ENCODE results near the gene TIGD2. TPM values are rescaled to one million over a fixed set of nuclear protein-coding genes. Genes with fewer than 3 reads are reported as not detected.
A peak's percentile ranks its signal among the peaks of the same experiment; 100 is the strongest.

TIGD2 gene
- polyA plus RNA-seq (ENCODE audit: insufficient read length in 4 of 4) = 10 to 100 TPM; 11.2 to 13.1 (median 11.8) TPM

GRCh38 chr4:89110986-89111832, at the start of gene TIGD2:
TSS of gene TIGD2 (plus strand) at chr4:89111533. CDS start at chr4:89112975, 1,442 bp downstream.
- peak; percentile 71 to 83 (median 82) for DNase-seq (ENCODE audit: low read depth in 4 of 4, low spot score in 3 of 4)

DNA sequence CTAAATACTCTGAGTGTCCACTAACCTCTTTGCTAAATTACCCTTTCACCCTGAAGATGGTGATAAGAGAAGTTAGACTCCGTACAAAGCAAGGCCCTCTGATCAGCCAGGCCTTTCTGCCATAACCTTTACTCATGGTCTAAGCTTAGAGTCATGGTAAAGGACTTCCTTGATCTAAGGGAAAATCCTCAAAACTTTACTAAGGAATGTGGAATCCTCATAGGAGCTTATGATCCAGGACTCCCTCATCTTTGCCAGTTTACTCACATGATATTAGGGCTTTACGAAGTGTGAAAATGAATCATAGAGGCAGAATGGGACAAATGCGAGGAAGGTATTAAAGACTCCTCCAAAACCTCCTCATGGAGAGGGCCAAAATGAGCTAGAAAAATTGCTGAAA, 46.5 kb upstream of the TIGD2 start:
- no peak for DNase-seq (ENCODE audit: low read depth in 4 of 4, low spot score in 3 of 4)

DNA sequence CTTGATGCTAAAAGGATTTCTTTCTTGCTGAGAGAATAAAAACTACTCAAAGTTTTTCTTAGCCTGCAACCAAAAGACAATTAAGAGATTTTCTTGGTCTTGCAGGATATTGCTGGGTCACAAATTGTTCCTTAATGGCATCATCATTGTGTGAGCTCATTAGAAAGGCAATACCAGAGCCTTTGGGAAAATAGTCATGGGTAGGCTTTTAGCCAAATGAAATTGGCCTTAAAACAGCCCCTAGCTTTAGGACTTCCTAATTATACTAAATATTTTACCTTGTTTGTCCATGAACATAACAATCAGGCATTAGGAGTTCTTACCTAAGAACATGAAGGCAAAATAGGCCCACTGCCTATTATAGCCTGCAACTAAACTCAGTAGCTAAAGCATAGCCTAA, 43.9 kb upstream of the TIGD2 start:
- DNase-seq (ENCODE audit: low read depth in 4 of 4, low spot score in 3 of 4) = no peak

GRCh38 chr4:89069481-89069880, 41.9 kb upstream of the TIGD2 start:
- no peak for DNase-seq (ENCODE audit: low read depth in 4 of 4, low spot score in 3 of 4)

DNA sequence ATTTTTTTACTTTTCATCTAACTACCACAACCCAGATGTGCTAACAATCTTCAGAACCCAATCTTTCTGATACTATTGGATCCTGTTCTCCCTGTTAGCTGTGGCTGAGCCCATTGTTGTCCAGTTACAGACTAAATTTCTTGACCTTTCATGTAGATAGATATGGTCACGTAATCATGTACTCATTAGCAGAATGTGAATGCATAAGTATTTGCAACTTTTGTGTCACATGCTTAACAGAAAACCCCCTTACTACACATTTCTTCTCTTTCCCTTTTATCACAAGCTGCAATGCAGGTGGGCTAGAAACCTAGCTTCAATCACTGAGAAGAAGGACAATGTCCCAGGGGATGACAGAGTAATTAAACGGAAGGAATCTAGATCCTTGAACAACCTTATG, 41.3 kb upstream of the TIGD2 start:
- DNase-seq (ENCODE audit: low read depth in 4 of 4, low spot score in 3 of 4) = no peak

DNA sequence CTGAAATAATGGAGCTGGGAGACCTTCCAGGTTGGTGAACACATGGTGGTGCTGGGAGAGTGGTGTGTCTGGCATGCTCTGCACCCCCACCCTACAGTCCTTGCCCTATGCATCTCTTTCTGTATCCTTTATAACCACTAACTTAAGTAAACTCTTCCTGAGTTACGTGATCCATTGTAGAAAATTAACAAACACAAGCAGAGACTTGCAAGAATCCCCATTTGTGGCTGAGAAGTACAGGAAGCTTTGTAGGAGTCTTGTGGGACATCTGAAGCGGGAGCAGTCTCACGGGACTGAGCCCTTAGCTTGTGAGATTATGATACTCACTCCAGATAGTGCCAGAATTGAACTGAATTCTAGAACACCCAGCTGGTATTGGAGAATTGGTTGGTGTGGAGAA, 40.0 kb upstream of the TIGD2 start:
- DNase-seq (ENCODE audit: low read depth in 4 of 4, low spot score in 3 of 4) = no peak

- DNase-seq (ENCODE audit: low read depth in 4 of 4, low spot score in 3 of 4) = no peak
Measured at GRCh38 chr4:89072921-89073320, 38.4 kb upstream of the TIGD2 start.

- DNase-seq (ENCODE audit: low read depth in 4 of 4, low spot score in 3 of 4) = no peak
Measured at GRCh38 chr4:89077761-89078160, 33.6 kb upstream of the TIGD2 start.

- DNase-seq (ENCODE audit: low read depth in 4 of 4, low spot score in 3 of 4) = no peak
Measured at GRCh38 chr4:89078300-89078699, 33.0 kb upstream of the TIGD2 start.

DNA sequence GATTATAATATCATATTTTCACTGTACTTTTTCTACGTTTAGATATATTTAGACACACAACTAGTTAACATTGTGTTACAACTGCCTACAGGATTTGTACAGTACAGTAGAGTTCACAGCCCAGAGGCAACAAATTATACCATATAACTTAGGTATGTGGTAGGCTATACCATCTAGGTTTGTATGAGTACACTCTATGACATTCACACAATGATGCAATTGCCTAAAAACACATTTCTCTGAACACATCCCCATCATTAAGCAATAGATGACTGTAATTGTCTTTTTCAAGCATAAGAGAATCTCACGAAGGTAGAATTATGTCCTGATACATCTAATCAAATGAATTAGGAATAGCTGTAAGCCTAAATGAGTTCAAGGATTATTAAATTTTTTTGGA, 12.3 kb upstream of the TIGD2 start:
- no peak for DNase-seq (ENCODE audit: low read depth in 4 of 4, low spot score in 3 of 4)

DNA sequence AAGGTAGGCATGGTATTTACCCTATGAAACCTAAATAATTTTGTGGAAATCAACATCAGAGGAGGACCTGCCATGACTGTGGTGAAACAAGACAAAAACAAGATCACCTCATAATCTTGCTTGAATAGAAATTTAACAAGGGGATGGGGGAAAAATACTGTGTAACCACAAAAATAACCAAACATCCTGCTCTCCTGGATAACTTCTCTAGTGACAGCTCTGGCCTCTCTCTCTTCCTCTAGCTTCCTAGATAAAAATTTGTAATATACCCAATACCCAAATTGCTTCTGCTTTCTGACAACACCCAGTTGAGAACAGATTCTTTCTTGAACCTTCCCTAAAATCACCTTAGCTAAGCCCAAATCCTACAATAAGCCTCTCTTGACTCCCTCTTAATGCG, 11.9 kb upstream of the TIGD2 start:
- no peak for DNase-seq (ENCODE audit: low read depth in 4 of 4, low spot score in 3 of 4)

DNA sequence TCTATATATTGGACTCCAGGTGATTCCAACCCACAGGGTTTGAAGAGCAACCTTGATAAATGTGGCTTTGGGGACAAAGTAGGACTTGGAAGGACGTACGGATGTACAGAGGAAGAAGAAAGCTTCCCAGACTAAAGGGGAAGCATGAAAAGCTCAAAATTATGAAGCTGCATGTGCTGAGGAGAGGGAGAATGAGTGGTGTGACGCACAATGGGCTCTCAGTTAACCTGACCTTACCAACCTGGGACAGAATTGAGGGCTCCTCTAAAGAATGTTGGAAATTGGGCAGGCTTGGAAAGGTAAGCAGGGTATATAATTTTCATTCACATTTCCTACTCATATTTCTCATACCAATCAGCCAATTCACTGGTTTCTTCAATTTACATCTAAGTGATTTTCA, 10.5 kb upstream of the TIGD2 start:
- DNase-seq (ENCODE audit: low read depth in 4 of 4, low spot score in 3 of 4) = no peak

DNA sequence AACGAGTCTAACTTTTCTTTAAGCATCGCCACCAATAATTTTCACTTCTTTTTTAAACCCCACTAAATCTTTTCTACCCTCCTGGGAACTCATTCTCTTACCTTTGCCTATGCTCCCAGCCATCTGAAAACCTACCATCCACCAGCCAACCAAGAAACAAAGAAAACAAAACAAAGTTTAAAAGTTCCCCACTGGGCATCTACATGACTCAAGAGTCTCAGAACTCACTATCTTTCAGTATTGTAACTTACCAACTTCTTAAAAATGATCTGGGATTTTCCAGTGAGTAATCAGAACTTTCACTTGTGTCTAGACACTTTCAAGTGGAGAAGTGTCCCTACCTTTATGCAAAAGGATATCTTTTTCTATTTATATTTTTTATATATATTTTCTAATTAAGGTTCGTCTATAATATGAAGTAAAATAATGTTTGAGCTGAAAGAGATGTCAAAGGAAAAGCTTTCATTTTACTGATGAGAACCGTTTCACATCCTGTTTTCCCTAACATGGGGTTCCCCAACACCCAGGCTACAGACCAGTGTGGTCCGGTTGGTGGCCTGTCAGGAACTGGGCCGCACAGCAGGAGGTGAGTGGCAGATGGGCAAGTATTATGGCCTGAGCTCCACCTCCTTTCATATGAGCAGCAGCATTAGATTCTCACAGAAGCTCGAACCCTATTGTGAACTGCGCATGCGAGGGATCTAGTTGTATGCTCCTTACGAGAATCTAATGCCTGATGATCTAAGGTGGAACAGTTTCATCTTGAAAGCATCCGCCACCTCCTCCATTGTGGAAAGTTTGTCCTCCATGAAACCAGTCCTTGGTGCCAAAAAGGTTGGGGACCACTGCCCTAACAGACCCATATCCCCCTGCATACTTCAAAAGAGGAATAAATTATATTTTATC, 9.8 kb upstream of the TIGD2 start:
- DNase-seq (ENCODE audit: low read depth in 4 of 4, low spot score in 3 of 4) = no peak

DNA sequence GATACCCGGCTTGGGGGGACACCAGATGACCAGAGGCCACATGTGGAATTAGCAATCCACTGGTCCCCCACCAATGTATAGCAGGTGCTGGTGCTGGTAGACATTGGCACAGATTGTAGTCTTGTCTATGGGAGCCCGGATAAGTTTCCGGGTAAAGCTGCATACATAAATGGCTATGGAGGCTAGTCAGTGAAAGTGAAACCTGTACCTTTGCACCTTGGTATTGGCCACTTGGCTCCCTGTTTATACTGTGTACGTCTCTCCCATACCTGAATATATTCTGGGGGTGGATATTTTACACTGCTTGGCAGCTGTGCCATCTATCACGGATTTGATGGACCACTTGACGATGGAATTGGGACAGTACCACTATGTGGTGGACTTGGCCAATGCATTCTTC, 5.6 kb upstream of the TIGD2 start:
- DNase-seq (ENCODE audit: low read depth in 4 of 4, low spot score in 3 of 4) = no peak

- DNase-seq (ENCODE audit: low read depth in 4 of 4, low spot score in 3 of 4) = no peak
Measured at GRCh38 chr4:89108091-89108490, 3.2 kb upstream of the TIGD2 start.

DNA sequence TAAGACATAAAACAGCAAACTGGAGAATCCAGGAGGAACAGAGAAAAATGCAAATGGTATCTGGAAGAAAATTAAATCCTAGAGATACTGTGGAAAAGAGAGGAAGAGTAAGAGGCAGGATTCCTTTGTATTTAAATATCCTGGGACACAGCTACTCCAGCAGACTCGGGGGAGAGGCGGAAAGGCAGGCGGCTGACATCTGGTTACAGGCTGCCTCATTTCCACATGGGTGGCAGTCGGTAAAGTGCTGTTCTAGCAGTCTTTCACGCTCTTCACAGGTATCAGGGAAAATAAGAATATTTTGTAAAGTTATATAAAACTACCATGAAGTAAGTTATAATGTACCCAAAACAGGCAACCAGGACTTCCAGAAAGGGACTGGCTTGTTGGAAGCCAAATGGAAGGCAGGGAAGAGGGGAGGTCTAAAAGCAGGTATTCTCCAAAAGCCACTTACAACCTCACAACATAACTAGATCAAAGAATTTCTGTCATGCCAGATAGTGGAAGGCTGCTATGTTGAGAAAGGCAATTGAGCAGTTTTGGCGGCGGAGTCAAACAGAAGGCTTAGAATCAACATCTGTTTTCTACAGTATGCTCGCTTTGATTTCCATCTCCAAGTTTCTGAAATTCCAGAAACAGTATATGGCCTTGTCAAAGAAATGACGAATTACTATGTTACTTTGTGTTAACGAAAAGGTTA, 1.3 kb upstream of the TIGD2 start:
- DNase-seq (ENCODE audit: low read depth in 4 of 4, low spot score in 3 of 4) = peak in 1 of 4 donors; percentile 18

DNA sequence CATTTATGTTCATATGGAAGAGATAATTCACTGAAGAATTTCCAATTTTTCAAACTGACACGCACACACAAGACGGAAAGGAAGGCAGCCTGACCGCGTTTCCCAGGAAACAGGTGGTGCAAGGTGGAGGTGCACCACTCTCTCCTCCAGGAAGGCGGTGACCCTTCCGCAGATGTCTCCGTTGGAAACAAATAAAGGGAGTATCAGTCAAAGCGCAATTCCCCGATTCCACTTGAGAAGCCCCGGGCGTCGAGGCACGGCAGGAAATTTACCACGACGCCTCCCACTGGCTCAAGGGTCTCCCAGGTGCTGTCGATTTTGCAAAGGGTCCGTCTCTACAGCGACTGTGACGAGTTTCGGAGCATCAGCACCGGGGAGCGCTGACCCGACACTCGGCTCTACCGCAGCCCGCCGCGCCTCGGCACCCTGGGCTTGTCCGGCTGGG, 770 bp upstream of the TIGD2 start:
- peak in 1 of 4 donors; percentile 29 for DNase-seq (ENCODE audit: low read depth in 4 of 4, low spot score in 3 of 4)

DNA sequence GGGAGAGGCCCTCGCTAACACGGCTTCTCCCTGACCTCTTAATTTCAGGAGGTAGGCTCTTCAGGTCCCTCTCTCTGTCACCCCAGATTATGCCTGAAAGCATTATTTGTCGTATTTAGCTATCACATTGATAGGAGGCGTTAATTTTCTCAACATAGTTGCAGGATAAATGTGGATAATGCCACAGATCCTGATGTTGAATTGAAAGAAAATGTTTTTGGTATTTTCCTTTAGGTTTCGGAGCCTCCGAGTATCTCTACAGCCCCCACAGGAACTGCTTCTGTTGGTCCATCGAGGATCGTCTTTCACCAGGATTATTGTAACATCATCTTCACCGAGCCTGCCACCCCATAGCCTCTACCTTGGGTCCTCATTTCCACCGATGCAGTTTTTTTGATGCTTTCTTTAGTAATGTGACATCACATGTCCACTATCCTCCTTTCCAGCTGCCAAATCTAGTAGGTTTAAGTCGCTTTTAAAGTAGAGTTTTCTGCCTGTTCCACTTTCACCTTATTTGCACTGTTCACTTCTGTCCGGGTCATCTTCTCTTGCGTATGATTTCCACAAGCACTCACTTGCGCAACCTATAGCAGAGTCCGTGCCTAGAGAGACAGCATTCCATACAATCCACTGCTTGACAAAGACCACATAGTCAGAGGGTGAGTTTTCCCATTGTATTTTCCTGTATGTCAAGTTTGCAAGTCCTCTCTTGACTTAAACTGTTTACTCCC, 665 bp downstream of the TIGD2 start:
- no peak for DNase-seq (ENCODE audit: low read depth in 4 of 4, low spot score in 3 of 4)

DNA sequence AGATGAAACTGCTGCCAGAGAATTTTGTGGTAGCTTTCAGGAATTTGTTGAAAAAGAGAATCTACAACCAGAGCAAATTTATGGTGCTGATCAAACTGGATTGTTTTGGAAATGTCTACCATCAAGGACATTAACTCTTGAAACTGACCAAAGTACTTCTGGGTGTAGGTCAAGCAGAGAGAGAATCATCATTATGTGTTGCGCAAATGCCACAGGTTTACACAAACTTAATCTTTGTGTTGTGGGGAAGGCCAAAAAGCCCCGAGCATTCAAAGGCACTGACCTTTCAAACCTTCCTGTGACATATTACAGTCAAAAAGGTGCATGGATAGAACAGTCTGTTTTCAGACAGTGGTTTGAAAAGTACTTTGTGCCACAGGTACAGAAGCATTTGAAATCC, 2.1 kb downstream of the TIGD2 start:
- DNase-seq (ENCODE audit: low read depth in 4 of 4, low spot score in 3 of 4) = no peak

DNA sequence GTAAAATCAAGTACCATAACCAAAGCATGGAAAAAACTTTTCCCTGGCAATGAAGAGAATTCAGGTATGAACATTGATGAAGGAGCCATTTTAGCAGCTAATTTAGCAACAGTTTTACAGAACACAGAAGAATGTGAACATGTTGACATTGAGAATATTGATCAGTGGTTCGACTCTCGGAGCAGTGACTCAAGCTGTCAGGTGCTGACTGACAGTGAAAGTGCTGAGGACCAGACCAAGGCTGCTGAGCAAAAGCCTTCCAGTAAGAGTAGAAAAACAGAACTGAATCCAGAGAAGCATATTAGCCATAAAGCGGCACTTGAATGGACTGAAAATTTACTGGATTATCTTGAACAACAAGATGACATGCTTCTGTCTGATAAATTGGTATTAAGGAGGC, 2.8 kb downstream of the TIGD2 start:
- DNase-seq (ENCODE audit: low read depth in 4 of 4, low spot score in 3 of 4) = no peak
